GM21360 (cell line): ENCODE measurements around the gene SLC39A11.
"Not testable (repeated sequence)": the region's sequence is repeated elsewhere in the genome, so short reads cannot be mapped to it uniquely, and the experiment has no call there.

Experiments used
- ATAC-seq: cut with Tn5 transposase; IDR thresholded peaks from one replicate; pipeline ENCODE4 v1.9.1; 2021; ENCODE audit warnings: mild to moderate bottlenecking, moderate library complexity; ENCODE audit not compliant: unreplicated experiment

Gene SLC39A11

DNA sequence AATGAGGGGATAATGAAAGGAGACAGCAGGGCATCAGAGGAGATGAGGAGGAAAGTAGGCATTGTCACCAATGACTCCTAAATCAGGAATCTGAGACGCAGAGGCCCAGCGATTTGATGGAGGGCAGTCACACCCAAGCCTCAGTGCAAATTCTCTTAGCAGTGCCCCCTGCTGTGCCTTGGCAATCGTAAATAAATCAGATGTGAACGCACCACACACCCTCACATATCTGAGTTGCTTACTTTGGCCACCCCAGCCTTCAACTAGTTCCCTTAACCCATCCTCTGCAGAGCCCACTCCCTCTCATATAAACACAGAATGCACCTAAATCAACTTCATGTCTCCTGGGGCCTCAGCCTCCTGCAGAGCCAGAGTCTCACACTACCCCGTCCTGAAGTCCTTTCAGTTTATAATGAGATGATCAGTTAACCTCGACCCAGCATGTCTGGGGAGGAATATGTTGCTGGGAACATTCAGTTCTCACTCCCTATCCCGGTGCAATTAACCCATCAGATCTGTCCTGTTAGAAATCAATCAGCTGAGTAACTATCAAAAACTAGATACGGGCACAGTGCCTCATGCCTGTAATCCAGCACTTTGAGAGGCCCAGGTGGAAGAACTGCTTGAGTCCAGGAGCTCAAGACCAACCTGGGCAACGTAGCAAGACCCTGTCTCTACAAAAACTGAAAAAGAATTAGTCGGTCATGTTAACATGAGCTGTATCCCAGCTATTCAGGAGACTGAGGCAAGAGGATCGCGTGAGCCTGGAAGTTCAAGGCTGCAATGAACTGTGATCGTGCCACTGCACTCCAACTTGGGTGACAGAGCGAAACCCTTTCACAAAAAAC lies 78.4 kb downstream of the SLC39A11 start:
- no peak for ATAC-seq

DNA sequence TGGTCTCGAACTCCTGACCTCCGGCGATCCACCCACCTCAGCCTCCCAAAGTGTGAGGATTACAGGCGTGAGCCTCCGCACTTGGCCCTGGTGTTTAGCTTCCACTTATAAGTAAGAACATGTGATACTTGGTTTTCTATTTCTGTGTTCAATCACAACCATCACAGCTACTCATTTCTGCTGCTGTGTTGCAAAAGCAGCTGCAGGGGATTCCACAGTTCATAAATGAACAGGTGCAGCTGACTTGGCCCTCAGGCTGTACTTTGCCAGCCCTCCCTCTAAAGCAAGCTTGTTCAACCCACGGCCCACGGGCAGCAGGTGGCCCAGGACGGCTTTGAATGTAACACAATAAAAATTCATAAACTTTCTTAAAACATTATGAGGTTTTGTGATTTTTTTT lies 79.2 kb downstream of the SLC39A11 start:
- peak; percentile 52 for ATAC-seq

DNA sequence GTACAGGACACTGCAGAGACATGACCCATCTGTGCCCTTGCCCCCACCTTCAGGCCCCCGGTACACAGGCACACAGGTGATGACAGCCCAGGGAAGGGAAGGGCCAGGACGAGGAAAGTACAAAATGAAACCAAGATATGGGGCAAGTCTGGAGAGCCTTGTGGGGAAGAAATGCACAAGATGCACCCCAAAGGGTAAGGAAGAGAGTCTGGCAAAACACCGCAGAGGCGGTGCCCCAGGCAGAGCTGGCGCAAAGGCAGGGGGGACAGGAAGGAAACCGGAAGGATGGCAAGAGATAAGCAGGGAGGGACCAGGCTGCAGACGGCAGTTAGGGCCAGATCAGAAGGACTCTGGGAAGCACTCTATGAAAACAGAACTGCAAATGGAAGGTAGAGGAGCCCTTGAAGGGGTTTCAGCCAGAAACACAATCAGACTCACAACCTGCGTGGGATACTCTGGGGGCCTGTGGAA lies 81.4 kb downstream of the SLC39A11 start:
- ATAC-seq, result no peak

DNA sequence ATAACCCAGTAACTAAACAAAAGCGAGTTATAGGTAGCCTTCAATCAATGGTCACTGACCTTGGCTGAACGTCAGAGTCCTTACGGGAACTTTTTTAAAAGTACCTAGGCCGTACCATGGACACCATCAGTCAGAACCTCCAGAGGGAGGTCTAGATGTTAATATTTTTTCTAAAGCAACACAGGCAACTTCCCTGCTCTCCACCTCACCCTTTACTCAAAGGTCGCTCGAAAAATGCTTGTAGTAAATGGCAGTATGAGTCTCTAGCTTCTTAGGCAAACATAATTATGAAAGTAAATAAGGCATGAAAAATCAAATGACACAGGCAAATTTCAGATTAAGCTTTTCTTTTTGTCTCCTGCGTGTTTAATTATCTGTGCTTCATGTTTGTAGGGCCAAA lies 82.1 kb downstream of the SLC39A11 start:
- no peak for ATAC-seq

DNA sequence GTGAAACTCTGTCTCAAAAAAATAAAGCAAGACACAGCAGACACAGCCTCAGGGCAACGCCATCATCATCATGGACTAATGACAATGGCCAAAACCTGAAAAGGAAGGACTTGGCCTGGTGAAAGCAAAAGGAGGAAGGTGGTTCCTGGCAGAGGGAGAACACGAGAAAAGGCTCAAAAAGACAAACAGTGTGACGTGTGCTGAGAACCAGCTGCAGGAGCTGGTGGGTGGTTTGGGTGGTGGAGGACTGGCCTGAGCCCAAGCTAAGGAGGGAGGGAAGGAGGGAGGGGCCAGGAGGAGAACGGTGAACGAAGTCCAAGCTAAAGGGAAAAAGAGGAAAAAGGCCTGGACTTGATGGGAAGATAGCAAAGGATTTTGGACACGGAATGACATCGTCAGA lies 85.1 kb downstream of the SLC39A11 start:
- no peak for ATAC-seq

DNA sequence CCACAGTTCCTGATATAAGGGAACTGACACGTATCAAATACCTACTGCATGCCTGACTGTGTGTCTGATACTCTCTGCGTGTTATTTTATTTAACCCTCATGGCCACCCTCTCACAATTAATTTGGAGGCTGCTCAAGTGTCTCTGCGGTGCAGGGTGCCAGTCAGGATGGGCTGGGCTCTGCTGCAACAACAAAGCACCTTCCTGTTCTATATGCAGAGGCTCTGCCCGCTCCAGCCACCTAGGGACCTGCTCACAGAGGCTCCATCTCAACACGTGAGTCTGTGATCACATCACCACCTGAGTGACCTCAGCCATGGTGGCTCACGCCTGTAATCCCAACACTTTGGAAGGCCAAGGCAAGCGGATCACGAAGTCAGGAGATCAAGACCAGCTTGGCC lies 87.1 kb downstream of the SLC39A11 start:
- no peak for ATAC-seq

DNA sequence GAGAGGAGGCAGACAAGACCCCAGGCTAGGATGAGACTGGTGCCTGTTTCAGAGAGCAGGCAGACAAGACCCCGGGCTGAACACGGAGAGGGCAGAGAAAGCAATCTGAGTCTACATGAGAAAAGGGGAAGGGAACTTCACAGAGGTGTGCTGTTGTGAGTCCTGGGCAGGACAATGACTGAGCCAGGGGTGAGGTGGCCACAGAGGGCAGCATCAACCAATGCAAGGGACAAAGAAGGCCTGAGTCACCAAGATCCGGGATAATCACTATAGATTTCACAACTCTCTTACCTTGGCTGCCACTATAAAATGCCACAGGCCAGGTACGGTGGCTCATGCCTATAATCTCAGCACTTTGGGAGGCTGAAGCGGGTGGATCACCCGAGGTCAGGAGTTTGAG lies 89.0 kb downstream of the SLC39A11 start:
- ATAC-seq, result no peak

DNA sequence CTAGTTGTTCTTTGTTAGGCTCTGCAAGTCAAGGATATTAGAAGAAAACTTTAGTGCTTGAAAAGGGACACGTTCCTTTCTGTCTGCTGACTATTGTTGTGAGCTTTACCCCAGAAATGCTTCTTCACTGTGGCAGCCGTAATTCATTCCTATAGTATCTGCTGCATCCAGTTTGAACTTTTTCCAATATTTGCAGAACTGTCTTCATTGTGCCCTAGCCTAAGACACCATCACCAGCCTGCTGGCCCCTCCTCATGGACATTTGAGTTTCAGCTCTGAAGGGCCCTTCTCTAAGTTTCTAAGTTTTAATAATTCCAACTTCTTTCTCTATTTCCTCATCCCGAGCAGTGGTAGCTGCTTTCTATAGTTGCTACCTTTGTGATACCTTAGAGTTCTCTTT lies 91.7 kb downstream of the SLC39A11 start:
- no peak for ATAC-seq

DNA sequence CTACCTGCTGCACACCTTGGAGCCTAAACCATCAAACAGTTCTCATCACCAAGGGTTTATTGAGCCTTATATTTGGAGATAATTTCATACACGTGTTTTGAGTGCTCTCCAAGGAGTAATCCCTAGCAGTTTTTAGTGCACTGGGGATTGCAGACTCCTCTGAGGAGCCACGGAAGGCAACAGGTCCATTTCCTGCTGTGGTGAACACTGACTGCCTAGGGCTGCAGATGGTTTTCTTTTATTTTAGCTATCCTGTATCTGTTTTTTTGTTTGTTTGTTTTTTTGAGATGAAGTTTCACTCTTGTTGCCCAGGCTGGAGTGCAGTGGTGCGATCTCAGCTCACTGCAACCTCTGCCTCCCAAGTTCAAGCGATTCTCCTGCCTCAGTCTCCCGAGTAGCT lies 93.0 kb downstream of the SLC39A11 start:
- not testable (repeated sequence) for ATAC-seq

DNA sequence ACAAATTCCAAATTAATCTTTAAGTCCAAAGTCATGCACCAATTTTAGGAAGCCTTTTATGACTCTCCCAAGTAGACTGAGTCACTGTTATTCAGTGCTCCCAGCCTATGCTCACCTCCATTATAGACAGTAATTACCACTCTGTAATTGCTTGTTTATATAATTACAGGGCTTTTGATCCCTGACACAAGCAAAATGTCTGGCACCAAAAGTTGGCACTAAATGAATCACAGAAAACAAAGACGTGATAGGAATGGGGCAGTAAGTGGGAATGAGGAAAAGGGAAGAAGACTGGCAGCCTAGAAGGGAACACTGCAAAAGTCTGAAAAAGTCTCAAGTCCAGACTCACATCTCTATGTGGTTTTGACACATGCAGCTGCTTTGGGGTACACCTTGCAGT lies 94.1 kb downstream of the SLC39A11 start:
- ATAC-seq, result no peak

DNA sequence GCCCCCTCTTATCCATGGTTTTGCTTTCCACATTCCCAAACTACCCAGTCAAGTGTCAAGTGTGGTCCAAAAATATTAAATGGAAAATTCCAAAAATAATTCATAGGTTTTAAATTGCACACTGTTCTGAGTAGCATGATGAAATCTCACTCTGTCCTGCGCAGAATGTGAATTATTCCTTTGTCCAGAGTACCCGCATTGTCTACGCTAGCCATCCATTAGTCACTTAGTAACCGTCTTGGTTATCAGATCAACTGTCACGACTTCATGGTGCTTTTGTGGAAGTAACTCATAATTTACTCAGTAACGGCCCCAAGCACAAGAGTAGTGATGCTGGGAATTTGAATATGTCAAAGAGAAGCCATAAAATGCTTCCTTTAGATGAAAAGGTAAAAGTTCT lies 94.9 kb downstream of the SLC39A11 start:
- ATAC-seq, result no peak

DNA sequence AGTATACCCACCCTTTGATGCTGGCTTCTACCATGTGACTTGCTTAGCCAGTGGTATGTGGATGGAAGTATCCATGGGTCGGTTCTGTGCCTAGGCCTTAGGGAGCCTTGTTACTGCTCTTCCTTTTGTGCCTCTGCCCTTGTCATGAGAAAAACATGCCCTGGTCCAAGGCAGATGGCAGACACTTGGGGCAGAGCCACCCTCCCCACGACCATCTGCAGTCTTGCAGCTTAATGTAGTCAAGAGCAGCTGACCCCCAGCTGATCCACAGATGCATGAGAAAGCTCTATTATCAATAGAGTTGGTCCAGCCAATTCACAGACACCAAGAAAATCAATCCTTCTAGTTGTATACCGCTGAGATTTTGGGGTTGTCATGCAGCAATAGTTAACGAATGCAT lies 95.7 kb downstream of the SLC39A11 start:
- no peak for ATAC-seq

DNA sequence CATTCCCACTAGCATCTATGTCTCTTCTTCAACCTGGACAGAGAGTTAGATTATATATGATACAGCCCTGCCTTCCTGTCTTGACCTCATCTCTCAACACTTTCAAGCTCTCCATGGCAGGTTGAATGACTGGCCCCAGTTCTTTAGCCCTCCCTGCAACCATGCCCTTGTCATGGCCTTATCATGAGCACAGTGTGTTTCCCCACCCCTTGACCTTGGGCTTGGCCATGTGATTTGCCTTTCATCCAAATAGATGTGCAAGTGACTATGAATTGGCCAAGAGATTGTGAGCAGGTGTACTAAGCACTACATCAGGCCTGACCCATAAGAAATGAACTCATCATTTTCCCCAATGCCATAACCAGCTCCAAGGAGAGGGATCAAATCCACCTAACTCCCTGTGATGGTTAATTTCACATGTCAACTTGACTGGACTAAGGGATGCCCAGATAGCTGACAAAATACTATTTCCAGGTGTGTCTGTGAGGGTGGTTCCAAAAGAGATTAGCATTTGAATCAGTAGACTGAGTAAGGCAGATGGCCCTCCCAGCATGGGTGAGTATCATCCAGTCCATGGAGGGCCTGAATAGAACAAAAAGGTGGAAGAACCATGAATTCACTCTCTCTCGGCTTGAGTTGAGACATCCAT lies 97.4 kb downstream of the SLC39A11 start:
- ATAC-seq, result no peak

DNA sequence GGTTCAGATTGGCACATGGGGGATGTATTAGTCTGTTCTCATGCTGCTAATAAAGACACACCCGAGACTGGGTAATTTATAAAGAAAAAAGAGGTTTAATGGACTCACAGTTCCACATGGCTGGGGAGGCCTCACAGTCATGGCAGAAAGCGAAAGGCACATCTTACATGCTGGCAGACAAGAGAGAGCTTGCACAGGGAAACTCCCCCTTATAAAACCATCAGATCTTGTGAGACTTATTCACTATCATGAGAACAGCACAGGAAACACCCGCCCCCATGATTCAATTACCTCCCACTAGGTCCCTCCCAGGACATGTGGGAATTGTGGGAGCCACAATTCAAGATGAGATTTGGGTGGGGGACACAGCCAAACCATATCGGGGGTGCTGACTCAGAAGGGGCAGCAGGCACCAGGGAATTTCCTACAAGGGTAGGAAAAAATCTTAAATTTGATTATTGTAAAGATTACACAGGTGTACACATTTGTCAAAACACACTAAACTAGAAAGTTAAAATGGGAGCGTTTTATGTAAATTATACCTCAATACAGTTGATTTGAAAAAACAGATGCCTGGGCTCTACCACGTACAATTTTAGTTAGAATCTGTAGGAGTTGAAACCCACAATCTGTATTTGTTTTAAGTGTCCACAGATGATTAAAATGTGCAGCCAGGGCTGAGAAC lies 99.6 kb downstream of the SLC39A11 start:
- not testable (repeated sequence) for ATAC-seq

DNA sequence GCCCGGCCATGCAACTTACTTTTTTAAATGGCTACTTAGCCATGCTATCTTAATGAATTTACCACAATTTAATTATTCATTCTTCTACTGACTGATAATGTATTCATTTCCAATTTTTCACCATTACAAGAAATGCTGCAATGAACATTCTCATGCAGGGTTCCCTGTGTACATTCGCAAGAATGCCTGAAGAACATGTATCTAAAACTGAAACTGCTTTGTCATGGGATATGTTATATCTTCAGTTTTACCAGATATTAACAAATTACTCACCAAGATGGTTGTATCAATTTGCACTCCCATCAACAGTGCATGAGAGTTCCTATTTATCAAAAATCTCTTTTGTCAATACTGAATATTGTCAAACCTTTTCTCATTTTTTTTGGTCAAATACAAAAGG lies 100.8 kb downstream of the SLC39A11 start:
- no peak for ATAC-seq

DNA sequence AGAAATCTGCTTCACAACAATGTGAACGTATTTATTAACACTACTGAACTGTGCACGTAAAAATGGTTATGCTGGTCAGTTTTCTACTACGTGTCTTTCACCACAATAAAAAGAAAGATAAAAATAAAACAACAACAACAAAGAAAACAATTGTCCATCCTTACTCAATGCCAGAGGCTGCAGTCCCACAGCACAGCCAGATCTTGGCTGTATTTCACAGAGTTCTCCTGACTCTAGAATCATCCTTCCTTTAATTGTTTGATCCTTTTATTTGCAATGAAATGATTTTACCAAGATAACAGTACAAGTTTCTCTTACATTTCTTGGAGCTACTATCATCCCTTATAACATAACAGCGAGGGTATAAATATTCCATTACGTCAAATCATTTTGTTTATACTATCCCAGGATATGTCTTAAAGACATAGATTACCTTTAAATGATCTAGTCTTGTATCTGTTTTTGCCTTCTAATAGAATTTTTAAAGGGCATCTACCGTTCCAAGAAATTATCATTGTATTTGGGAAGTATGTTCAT lies 103.3 kb downstream of the SLC39A11 start:
- ATAC-seq, result no peak

DNA sequence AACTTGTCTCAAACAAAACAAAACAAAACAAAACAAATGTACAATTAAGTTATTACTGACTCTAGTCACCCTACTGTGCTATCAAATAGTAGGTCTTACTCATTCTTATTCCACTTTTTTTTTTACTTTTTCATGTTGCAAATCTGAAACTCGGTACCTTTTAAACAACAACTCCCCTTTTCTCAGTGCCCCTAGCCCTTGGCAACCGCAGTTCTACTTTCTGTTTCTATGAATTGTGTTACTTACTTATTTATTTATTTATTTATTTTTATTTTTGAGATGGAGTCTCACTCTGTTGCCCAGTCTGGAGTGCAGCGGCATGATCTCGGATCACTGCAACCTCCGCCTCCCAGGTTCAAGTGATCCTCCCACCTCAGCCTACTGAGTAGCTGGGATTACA lies 104.0 kb downstream of the SLC39A11 start:
- no peak for ATAC-seq

DNA sequence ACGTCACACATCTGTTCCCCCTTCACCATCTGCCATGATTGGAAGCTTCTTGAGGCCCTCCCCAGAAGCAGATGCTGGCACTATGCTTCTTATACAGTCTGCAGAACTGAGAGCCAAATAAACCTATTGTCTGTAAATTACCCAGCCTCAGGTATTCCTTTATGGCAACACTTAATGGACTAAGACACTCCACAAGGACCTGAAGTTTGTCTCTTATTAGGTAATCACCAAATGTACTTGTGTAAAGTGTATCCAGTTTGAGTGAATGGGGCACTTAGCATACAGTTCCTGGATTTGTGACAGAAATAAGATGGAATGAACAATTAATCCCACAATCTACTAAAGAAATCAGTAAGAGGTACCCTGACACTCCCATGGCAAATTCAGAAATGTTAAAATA lies 105.3 kb downstream of the SLC39A11 start:
- no peak for ATAC-seq

DNA sequence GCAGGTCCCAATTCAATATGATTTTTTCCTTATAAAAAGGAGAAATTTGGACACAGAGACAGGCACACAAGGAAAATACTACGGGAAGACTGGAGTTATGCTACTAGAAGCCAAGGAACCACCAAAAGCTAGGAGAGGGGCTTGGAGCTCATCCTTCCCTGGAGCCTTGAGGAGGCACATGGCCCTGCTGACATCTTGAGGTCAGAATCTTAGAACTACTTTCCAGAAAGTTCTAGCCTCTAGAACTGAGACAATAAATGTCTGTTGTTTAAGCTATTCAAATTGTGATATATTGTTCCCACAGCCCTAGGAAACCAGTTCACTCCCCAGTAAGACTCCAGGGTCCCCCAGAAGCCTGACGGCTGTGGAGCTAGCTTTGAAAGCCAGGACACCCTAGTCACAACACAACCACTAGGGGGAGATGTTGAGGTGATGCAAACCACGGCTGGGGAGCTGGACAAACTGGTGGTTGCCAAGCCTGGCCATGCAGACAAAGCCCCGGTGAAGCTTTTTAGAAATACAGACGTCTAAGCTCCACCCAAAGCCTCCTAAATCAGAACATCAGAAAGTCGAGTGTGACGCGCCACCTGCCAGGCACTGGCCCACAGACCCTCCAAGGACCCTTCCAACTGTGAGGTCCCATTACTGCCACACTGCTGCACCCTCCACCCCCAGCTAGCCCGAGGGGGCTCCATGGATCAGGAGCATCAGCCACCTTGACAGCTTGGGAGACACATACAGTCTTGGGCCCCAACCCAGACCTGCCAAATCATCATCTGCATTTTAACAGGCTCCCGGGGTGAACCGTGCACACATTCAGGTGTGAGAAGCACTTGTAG lies 106.4 kb downstream of the SLC39A11 start:
- ATAC-seq, result peak; percentile 89

DNA sequence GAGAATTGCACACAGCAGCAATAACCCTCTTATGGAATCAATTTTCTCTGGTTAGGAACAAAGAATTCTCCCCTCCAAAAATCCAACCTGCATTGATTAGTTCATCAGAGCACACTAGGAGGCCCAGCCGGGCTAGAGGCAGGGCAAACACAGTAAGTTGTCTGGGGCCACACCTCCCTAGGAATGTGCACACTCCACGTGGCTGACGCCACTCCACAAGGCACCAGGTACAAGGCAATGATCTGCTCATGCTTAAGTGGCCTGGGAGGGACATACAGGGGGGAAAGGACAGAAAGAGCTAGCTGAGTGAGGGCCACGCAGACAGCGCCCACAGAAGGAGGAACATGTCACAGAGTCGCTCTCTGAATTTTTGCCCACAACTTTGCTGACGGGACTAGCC lies 107.6 kb downstream of the SLC39A11 start:
- no peak for ATAC-seq
